ENCODE measurements around the gene GRB10. TPM values are rescaled to one million over a fixed set of nuclear protein-coding genes. Genes with fewer than 3 reads are reported as not detected.

Gene GRB10
- total RNA-seq, 1 donor from 2014 or later = 33.9 TPM

DNA sequence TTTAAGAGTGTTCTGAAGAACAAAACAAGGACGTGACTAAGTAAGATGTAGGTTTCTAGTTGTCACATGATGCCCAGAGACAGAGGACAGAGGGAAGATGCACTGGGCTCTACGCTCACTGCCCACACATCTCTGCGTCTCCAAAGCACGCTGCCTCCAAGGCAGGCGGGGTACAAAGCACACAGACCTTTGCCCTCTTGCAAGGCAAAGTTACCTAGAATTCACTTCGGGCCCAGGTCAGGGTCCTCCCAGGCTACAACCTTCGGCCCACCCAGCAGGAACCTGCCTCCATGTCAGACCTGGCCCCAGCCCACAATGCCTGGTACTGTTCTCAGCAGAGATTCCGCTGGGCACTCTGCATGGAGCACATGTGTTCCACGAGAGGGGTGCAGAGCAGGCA is 26.5 kb downstream of the GRB10 start:
- no peaks in the 10 kb centered on the region for H3F3A ChIP-seq (ENCODE audit: low read depth)
- TF ChIP-seq EZH2 (IDR thresholded peaks at IDR 0.05) = no peak
- TF ChIP-seq, protein P1, sequence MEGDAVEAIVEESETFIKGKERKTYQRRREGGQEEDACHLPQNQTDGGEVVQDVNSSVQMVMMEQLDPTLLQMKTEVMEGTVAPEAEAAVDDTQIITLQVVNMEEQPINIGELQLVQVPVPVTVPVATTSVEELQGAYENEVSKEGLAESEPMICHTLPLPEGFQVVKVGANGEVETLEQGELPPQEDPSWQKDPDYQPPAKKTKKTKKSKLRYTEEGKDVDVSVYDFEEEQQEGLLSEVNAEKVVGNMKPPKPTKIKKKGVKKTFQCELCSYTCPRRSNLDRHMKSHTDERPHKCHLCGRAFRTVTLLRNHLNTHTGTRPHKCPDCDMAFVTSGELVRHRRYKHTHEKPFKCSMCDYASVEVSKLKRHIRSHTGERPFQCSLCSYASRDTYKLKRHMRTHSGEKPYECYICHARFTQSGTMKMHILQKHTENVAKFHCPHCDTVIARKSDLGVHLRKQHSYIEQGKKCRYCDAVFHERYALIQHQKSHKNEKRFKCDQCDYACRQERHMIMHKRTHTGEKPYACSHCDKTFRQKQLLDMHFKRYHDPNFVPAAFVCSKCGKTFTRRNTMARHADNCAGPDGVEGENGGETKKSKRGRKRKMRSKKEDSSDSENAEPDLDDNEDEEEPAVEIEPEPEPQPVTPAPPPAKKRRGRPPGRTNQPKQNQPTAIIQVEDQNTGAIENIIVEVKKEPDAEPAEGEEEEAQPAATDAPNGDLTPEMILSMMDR (IDR thresholded peaks at IDR 0.05) = no peak
- H3K4me1 ChIP-seq = peaks cover 9% of the 10 kb centered on the region
- Mint-ChIP-seq H3K4me3 (no peak overlapping the region), H3K27me3 (ENCODE audit: insufficient read depth, low read depth) (peaks cover 11% of the 10 kb centered on the region), H3K9me3 (peaks cover 6% of the 10 kb centered on the region), H3K27ac (no peak overlapping the region), H3K36me3 (peaks cover 55% of the 10 kb centered on the region), H3K4me1 (peaks cover 9% of the 10 kb centered on the region)
- no peaks in the 10 kb centered on the region for H3K27me3 ChIP-seq
- H3K4me3 ChIP-seq = no peak overlapping the region
- H4K20me1 ChIP-seq (ENCODE audit: low read depth) = peaks cover 21% of the 10 kb centered on the region
- no peak overlapping the region for H2AFZ ChIP-seq (replicated peaks)
- no peak overlapping the region for H3K4me2 ChIP-seq
- DNase-seq (ENCODE audit: low spot score) = no peak
- peaks cover 54% of the 10 kb centered on the region for H3K79me2 ChIP-seq (ENCODE audit: low read depth)
- no peak overlapping the region for H3K27ac ChIP-seq
- no peaks in the 10 kb centered on the region for H3K9me3 ChIP-seq (ENCODE audit: low read depth)
- no peak overlapping the region for H3K9ac ChIP-seq
- no peaks in the 10 kb centered on the region for H3K36me3 ChIP-seq

DNA sequence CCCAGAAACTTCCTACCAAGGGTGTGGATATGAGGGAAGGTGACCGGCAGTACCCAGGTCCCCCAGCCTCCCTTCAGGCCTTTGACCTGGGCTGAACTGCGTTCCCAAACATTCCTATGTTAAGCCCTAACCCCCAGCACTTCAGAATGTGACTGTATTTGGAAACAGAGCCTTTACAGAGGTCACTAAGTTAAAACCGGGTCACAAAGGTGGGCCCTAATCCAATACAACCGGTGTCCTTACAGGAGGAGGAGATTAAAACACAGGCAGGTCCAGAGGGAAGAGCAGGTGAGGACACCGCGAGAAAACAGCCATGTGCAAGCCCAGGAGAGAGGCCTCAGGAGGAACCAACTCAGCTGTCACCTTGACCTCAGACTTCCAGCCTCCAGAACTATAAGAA is 28.0 kb downstream of the GRB10 start:
- no peak overlapping the region for H3K4me3 ChIP-seq
- H3K79me2 ChIP-seq (ENCODE audit: low read depth) = peaks cover 45% of the 10 kb centered on the region
- H3K36me3 ChIP-seq = no peaks in the 10 kb centered on the region
- H3K9me3 Mint-ChIP-seq = peaks cover 13% of the 10 kb centered on the region
- H2AFZ ChIP-seq (replicated peaks) = no peak overlapping the region
- TF ChIP-seq, protein P1 (IDR thresholded peaks at IDR 0.05) = no peak
- TF ChIP-seq EZH2phosphoT487 (IDR thresholded peaks at IDR 0.05) = no peak
- TF ChIP-seq EZH2 (IDR thresholded peaks at IDR 0.05) = no peak
- H3K27me3 Mint-ChIP-seq (ENCODE audit: insufficient read depth, low read depth) = peaks cover 11% of the 10 kb centered on the region
- no peak overlapping the region for H3K4me3 Mint-ChIP-seq
- H3K9ac ChIP-seq = no peak overlapping the region
- H3K4me1 ChIP-seq = peaks cover 9% of the 10 kb centered on the region
- DNase-seq (ENCODE audit: low spot score) = no peak
- H3K4me1 Mint-ChIP-seq = peaks cover 9% of the 10 kb centered on the region
- H4K20me1 ChIP-seq (ENCODE audit: low read depth) = peaks cover 18% of the 10 kb centered on the region
- peaks cover 58% of the 10 kb centered on the region for H3K36me3 Mint-ChIP-seq
- no peaks in the 10 kb centered on the region for H3K9me3 ChIP-seq (ENCODE audit: low read depth)
- no peak overlapping the region for H3K27ac ChIP-seq
- H3K4me2 ChIP-seq = no peak overlapping the region
- no peaks in the 10 kb centered on the region for H3F3A ChIP-seq (ENCODE audit: low read depth)
- no peaks in the 10 kb centered on the region for H3K27me3 ChIP-seq
- H3K27ac Mint-ChIP-seq = no peak overlapping the region

DNA sequence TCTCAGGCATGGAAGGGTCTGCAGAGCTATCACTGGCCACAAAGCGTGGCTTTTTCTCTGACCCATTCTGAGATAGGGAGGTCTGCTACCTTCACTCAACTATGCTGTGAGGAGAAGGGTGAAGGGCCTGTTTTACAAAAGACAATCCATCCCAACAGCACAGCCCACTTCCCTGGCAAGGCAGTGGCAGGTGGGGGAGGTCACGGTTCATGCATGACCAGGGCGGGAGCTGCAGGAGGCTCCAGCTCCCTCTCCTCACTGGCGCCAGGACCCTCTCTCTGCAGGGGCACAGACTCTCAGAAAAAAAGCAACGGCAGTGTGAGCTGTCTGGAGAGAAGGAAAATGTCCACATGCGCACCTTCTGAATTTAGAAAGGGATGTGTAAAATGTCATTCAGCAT is 28.5 kb downstream of the GRB10 start:
- no peak overlapping the region for H3K27ac ChIP-seq

More for the DNA sequence above, 28.5 kb downstream of the GRB10 start:
- TF ChIP-seq EZH2phosphoT487 (IDR thresholded peaks at IDR 0.05) (no peak), EZH2 (IDR thresholded peaks at IDR 0.05) (no peak)
- TF ChIP-seq, protein P1 (IDR thresholded peaks at IDR 0.05) = no peak
- H3K4me3 ChIP-seq = no peak overlapping the region
- H3K4me1 ChIP-seq = peaks cover 9% of the 10 kb centered on the region
- Mint-ChIP-seq H3K27ac (no peak overlapping the region), H3K4me3 (no peak overlapping the region), H3K27me3 (ENCODE audit: insufficient read depth, low read depth) (peaks cover 11% of the 10 kb centered on the region), H3K9me3 (peaks cover 16% of the 10 kb centered on the region), H3K36me3 (peaks cover 62% of the 10 kb centered on the region), H3K4me1 (peaks cover 9% of the 10 kb centered on the region)
- no peaks in the 10 kb centered on the region for H3K9me3 ChIP-seq (ENCODE audit: low read depth)
- no peaks in the 10 kb centered on the region for H3K27me3 ChIP-seq
- H3K36me3 ChIP-seq = no peaks in the 10 kb centered on the region
- no peak overlapping the region for H3K9ac ChIP-seq
- no peak overlapping the region for H3K4me2 ChIP-seq
- no peaks in the 10 kb centered on the region for H3F3A ChIP-seq (ENCODE audit: low read depth)
- H3K79me2 ChIP-seq (ENCODE audit: low read depth) = peaks cover 45% of the 10 kb centered on the region
- no peak overlapping the region for H2AFZ ChIP-seq (replicated peaks)
- DNase-seq (ENCODE audit: low spot score) = no peak
- peaks cover 17% of the 10 kb centered on the region for H4K20me1 ChIP-seq (ENCODE audit: low read depth)

All from neural progenitor cell (in vitro differentiated cells).